GM18505 (cell line): ENCODE data around the gene SORCS1.

Experiments used
- ATAC-seq: cut with Tn5 transposase; IDR thresholded peaks from one replicate; pipeline ENCODE4 v1.9.1; 2021; ENCODE audit not compliant: unreplicated experiment
- POLR2A ChIP-seq: IDR thresholded peaks from 4 replicates; pipeline ENCODE4 v1.6.1; 2011; ENCODE audit warnings: borderline replicate concordance; ENCODE audit not compliant: insufficient read depth, insufficient read length; ENCODE audit errors: extremely low read depth

SORCS1 gene

GRCh38 chr10:106898446-106898845 lies 266.1 kb downstream of the SORCS1 start:
- ATAC-seq: no peak
- TF ChIP-seq POLR2A: no peak

GRCh38 chr10:106897719-106898118 lies 266.8 kb downstream of the SORCS1 start:
- TF ChIP-seq POLR2A: no peak
- ATAC-seq: no peak

- TF ChIP-seq POLR2A: no peak
- no peak for ATAC-seq
Measured at GRCh38 chr10:106894692-106895091, 269.8 kb downstream of the SORCS1 start.

GRCh38 chr10:106877574-106877973 lies 286.9 kb downstream of the SORCS1 start:
- TF ChIP-seq POLR2A: no peak
- ATAC-seq: no peak

GRCh38 chr10:106874604-106874889 lies 290.0 kb downstream of the SORCS1 start:
- ATAC-seq: no peak
- TF ChIP-seq POLR2A: no peak

GRCh38 chr10:106873770-106874603 lies 290.5 kb downstream of the SORCS1 start:
- TF ChIP-seq POLR2A: no peak

GRCh38 chr10:106872176-106872575 lies 292.3 kb downstream of the SORCS1 start:
- no peak for TF ChIP-seq POLR2A
- peak; percentile 51 for ATAC-seq

More at GRCh38 chr10:106873770-106874603, 290.5 kb downstream of the SORCS1 start:
- no peak for ATAC-seq

GRCh38 chr10:106866244-106866845 lies 298.2 kb downstream of the SORCS1 start:
- TF ChIP-seq POLR2A: no peak
- ATAC-seq: no peak

- no peak for TF ChIP-seq POLR2A
- ATAC-seq: no peak
Measured at GRCh38 chr10:106864031-106864430, 300.5 kb downstream of the SORCS1 start.

- no peak for TF ChIP-seq POLR2A
- ATAC-seq: no peak
Measured at GRCh38 chr10:106863549-106863948, 301.0 kb downstream of the SORCS1 start.

GRCh38 chr10:106859892-106860652 lies 304.4 kb downstream of the SORCS1 start:
- no peak for TF ChIP-seq POLR2A
- no peak for ATAC-seq

- no peak for TF ChIP-seq POLR2A
- ATAC-seq: no peak
Measured at GRCh38 chr10:106857728-106858127, 306.8 kb downstream of the SORCS1 start.

- no peak for ATAC-seq
- no peak for TF ChIP-seq POLR2A
Measured at GRCh38 chr10:106857213-106857612, 307.3 kb downstream of the SORCS1 start.
